Lung (tissue), 12 donors: ENCODE measurements around the gene UNC5A. TPM values are rescaled to one million over a fixed set of nuclear protein-coding genes. Genes with fewer than 3 reads are reported as not detected.

Experiments
- ATAC-seq: fragments of 200-7000 bp; cut with Tn5 transposase; one replicate; pipeline ENCODE4 v1.9.1; 2020; ENCODE audit warnings: moderate number of reproducible peaks; ENCODE audit not compliant: insufficient read depth, low FRiP score
- DNase-seq, 3 donors: peaks; one replicate each; pipeline ENCODE4 v3.0.0-alpha.2; 2013 to 2017
- H3K27ac ChIP-seq, 2 donors: one replicate each; pipeline ENCODE4 v1.5.1; 2013; ENCODE audit warnings: mild to moderate bottlenecking in 2 of 2, moderate library complexity in 2 of 2, control low read depth in 1 of 2, inconsistent platforms in 1 of 2, low read depth in 1 of 2, low read length in 1 of 2
- H3K27me3 ChIP-seq, 3 donors: one replicate each; pipeline ENCODE4 v1.5.1; 2013; ENCODE audit warnings: low read length in 2 of 3; ENCODE audit not compliant: control insufficient read depth in 3 of 3, insufficient read depth in 3 of 3
- H3K36me3 ChIP-seq, 4 donors: one replicate each; pipeline ENCODE4 v1.5.1; 2013; ENCODE audit warnings: low read length in 4 of 4, mild to moderate bottlenecking in 1 of 4, moderate library complexity in 1 of 4; ENCODE audit not compliant: control insufficient read depth in 4 of 4, insufficient read depth in 4 of 4
- H3K4me1 ChIP-seq, 5 donors: one replicate each; pipeline ENCODE4 v1.5.1; 2013; ENCODE audit warnings: low read length in 5 of 5, mild to moderate bottlenecking in 2 of 5, moderate library complexity in 1 of 5; ENCODE audit not compliant: control insufficient read depth in 5 of 5, insufficient read depth in 5 of 5
- H3K4me3 ChIP-seq: one replicate; pipeline ENCODE4 v1.5.1; 2013; ENCODE audit warnings: mild to moderate bottlenecking, control low read depth, moderate library complexity
- H3K9ac ChIP-seq, 2 donors: one replicate each; pipeline ENCODE4 v1.5.1; 2013; ENCODE audit warnings: low read length in 2 of 2, control low read depth in 1 of 2; ENCODE audit not compliant: insufficient read depth in 1 of 2
- H3K9me3 ChIP-seq, 4 donors: one replicate each; pipeline ENCODE4 v1.5.1; 2013; ENCODE audit warnings: low read length in 3 of 4, mild to moderate bottlenecking in 1 of 4, moderate library complexity in 1 of 4; ENCODE audit not compliant: control insufficient read depth in 4 of 4, insufficient read depth in 3 of 4
- CTCF ChIP-seq: IDR thresholded peaks from 2 replicates; pipeline ENCODE4 v1.5.1; 2012; ENCODE audit warnings: mild to moderate bottlenecking; ENCODE audit errors: control extremely low read depth, extremely low read depth
- WGBS, 2 donors: extraction: QIAGEN DNeasy Blood & Tissue Kit; methylation state at CpG; one replicate each; pipeline ENCODE4 v1.1.7; 2013; 5-methylcytosine and 5-hydroxymethylcytosine counted together
- polyA plus RNA-seq, 2 donors: library from polyadenylated mRNA; stranded (reverse); fragments of 200-250 nt; gene quantifications; one replicate each; pipeline ENCODE4 v1.2.1, GENCODE V29; 2013
- total RNA-seq, 2 donors: library from RNA; depleted of rRNA in 1 of 2; stranded (reverse); fragments of >200 nt in 1 of 2; gene quantifications; one replicate each; pipeline ENCODE4 v1.2.1, GENCODE V29; 2014 to 2021
- donor health status: control.
- donor health status: control.
- donor health status: Bipolar disorder and iron deficiency.
- donor health status: healthy.
- donor health status: DM: yes; HTN: yes; CAD: no.

UNC5A gene
- total and polyA plus RNA-seq, 4 donors, result 0.08 to 0.40 (median 0.13) TPM

GRCh38 chr5:176877793-176878331 lies 67.5 kb downstream of the UNC5A start:
- TF ChIP-seq CTCF, result no peak
- H3K4me1 ChIP-seq, result peaks cover 0 to 4% (median 0%) of the 10 kb centered on the region in 5 donors
- no peak overlapping the region for H3K4me3 ChIP-seq
- H3K36me3 ChIP-seq, result no peaks in the 10 kb centered on the region
- no peak for DNase-seq
- H3K27me3 ChIP-seq, result peaks cover 5 to 24% (median 7%) of the 10 kb centered on the region in 3 donors
- no peak overlapping the region for H3K27ac ChIP-seq
- peaks cover 0 to 2% (median 0%) of the 10 kb centered on the region in 4 donors for H3K9me3 ChIP-seq
- 71 to 88% methylated on average over 20 to 21 of the region's 21 CpGs for WGBS, 2 donors
- H3K9ac ChIP-seq, result no peak overlapping the region
- ATAC-seq, result no peak

- no peak overlapping the region for H3K4me3 ChIP-seq
- no peak for ATAC-seq
- no peak overlapping the region for H3K9ac ChIP-seq
- H3K4me1 ChIP-seq, result peaks cover 0 to 4% (median 0%) of the 10 kb centered on the region in 5 donors
- H3K27me3 ChIP-seq, result peaks cover 5 to 24% (median 7%) of the 10 kb centered on the region in 3 donors
- WGBS, 2 donors, result 84 to 93% methylated on average over 12 of the region's 12 CpGs
- DNase-seq, result no peak
- no peak overlapping the region for H3K27ac ChIP-seq
- no peak for TF ChIP-seq CTCF
- H3K36me3 ChIP-seq, result no peaks in the 10 kb centered on the region
- peaks cover 0 to 2% (median 0%) of the 10 kb centered on the region in 4 donors for H3K9me3 ChIP-seq
These were observed 68.1 kb downstream of the UNC5A start for GRCh38 chr5:176878463-176878862.

- no peak for ATAC-seq
- peaks cover 0 to 4% (median 0%) of the 10 kb centered on the region in 5 donors for H3K4me1 ChIP-seq
- peaks cover 0 to under 1% (median 0%) of the 10 kb centered on the region in 4 donors for H3K9me3 ChIP-seq
- TF ChIP-seq CTCF, result no peak
- no peak for DNase-seq
- H3K9ac ChIP-seq, result no peak overlapping the region
- H3K27me3 ChIP-seq, result peaks cover 5 to 24% (median 7%) of the 10 kb centered on the region in 3 donors
- WGBS, 2 donors, result 87 to 88% methylated on average over 20 to 23 of the region's 23 CpGs
- no peak overlapping the region for H3K27ac ChIP-seq
- no peak overlapping the region for H3K4me3 ChIP-seq
- no peaks in the 10 kb centered on the region for H3K36me3 ChIP-seq
These were observed 68.7 kb downstream of the UNC5A start for GRCh38 chr5:176878906-176879662.
